M059J (cell line): Measurements from ENCODE around the gene USP30. TPM values are rescaled to one million over a fixed set of nuclear protein-coding genes. Genes with fewer than 3 reads are reported as not detected.
"Not testable (repeated sequence)": the region's sequence is repeated elsewhere in the genome, so short reads cannot be mapped to it uniquely, and the experiment has no call there.

Experiments
- DNase-seq: peaks from one replicate; pipeline ENCODE4 v3.0.0-alpha.2; 2012; ENCODE audit warnings: low read depth
- total RNA-seq: library from RNA; depleted of rRNA; stranded (reverse); fragments of >200 nt; shearing (Covaris generic); gene quantifications from 2 replicates; pipeline ENCODE4 v1.2.3, GENCODE V29; 2014; rRNA removed

The USP30 gene
- total RNA-seq: 10.6 and 18.7 TPM in 2 replicates

DNA sequence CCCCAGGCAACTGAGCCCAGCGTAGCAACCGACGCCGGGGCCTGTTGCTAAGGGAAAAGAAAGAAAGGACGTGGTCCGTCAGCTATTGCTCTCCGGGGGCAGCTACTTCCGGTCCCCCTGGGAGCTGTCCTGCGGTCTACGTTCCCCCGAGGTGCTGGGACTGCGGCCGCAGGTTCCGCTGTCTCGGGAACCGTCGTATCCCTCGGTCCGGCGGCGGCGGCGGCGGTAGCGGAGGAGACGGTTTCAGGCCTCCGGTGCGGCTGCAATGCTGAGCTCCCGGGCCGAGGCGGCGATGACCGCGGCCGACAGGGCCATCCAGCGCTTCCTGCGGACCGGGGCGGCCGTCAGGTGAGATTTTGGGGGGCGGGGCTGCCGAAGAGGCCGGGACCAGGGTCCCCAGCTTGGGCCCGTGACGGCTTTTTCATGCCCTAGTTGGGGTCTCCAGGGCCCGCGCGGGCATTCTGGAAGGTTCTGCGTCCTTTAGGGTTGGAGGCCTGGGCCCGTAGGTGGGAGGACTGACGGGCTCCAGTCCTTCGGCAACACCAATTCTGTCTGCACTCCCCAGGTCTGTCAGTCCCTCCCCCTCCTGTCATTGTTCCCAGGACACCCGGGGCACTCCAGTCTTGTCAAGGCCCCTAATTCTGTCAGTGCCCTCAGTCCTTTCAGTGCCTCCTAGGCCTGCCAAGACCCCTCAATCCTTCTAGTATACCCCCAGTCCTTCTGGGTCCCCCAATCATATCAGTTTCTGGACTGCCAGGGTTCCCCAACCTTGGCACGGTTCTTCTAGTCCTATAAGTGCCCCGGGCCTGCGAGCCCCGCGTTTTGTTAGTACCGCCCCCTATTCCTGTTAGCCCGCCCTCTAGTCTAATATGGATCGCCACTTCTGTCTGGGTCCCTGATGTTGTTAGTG, at the start of gene USP30:
Gene USP30, plus strand, starts transcription at position 163 of the 910 bp plus-strand sequence. Its CDS starts 103 bp downstream, at position 266.
- DNase-seq: peak; percentile 76

- DNase-seq: no peak
Observed at GRCh38 chr12:109004017-109004416, 48.4 kb upstream of the USP30 start.

DNA sequence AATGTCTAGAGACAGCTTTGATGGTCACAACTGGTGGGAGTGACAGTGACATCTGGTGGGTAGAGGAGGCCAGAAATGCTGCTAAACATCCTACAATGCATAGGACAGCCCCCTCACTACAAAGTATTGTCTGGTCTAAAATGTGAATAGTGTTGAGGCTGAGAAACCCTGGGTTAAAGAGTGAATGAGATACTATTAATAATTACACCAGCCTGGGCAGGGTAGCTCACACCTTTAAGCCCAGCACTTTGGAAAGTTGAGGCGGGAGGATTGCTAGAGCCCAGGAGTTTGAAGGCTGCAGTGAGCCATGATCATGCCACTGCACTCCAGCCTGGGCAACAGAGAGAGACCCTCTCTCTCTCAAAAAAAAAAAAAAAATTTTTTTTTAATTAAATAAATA, 42.6 kb upstream of the USP30 start:
- no peak for DNase-seq

DNA sequence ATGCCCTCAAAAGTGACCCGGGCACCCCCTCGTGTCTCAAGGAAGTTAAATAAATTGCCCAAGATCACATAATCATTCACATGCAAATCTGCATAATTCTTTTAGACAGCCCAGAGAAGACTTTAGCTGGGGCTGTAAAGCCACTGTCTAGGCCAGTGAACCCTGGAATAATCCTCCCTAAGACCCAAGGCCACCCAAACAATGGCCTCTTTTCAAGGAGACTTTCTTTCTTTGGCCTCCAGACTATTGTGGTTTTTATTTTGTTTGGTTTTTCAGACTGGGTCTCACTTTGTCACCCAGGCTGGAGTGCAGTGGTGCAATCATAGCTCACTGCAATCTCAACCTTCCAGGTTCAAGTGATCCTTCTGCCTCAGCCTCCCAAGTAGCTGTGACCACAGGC, 42.1 kb upstream of the USP30 start:
- DNase-seq: no peak

- DNase-seq: no peak
Observed at GRCh38 chr12:109014984-109015765, 37.2 kb upstream of the USP30 start.

DNA sequence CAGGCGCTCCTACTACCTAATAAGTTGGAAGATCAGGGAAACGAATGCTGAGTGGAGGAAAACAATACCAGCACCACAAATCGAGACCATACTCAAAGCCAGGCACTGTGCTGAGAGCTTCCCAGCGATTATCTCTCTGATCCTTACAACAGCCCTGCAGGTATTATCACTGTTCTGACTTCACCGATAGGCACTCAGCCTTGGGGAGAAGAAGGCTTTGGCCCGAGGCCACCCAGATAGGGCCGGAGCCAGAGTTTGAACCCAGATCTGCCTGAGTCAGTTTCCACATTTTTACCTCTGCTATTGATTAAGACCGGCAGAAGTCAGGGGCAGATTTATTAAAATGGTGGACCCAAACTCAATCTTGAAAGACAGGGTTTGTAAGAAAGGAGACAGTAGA, 36.4 kb upstream of the USP30 start:
- DNase-seq: no peak

GRCh38 chr12:109016978-109017377, 35.4 kb upstream of the USP30 start:
- DNase-seq: no peak

- DNase-seq: no peak
Observed at GRCh38 chr12:109018296-109018695, 34.1 kb upstream of the USP30 start.

DNA sequence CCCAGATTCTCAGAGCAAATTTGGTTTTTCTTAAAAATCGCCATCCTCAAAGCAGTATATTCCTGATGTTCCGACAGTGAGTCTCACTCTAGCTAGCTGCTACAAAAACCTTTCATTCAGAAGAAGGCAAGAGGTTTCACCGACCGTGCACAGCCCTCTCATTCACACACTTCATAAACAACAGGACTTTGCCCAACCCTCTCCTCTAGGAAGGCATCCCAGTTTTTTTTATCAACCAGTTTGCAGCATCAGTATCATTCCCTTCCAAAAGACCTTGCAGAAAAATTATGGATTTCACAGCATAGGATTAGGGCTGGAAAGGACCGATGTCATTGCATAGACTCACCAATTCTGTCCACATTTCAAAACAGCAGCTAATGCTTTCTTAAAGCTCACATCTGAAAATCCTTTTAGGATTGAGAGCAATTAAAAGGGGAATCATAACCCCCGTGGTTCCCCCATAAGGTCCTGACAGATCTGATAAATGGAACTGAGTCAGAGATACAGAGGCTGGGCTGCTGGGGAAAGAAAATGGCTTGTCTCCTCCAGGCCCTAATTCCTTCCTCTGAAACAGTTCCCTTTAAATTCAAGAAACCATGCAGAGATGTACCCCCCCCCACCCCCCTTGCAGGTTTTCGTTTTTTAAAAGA, 32.1 kb upstream of the USP30 start:
- no peak for DNase-seq

GRCh38 chr12:109020796-109021380, 31.5 kb upstream of the USP30 start, which contains the start of gene SVOP:
TSS of gene SVOP (minus strand) at chr12:109021068. CDS start at chr12:109020868, 200 bp downstream.
- peak; percentile 70 for DNase-seq

DNA sequence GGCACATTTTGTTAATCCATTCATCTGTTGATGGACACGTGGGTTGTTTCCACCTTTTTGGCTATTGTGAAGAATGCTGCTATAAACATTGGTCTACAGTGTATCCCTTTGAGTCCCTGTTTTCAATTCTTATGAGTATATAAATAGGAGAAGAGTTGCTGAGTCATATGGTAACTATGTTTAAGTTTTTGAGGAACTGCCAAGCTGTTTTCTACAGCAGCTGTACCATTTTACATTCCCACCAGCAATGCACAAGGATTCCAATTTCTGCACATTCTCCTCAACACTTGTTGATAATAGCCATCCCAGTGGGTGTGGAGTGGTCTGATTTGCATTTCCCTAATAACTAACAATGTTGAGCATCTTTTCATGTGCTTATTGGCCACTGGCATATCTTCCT, 24.6 kb upstream of the USP30 start:
- no peak for DNase-seq

- not testable (repeated sequence) for DNase-seq
Observed at GRCh38 chr12:109028624-109029023, 23.8 kb upstream of the USP30 start.

DNA sequence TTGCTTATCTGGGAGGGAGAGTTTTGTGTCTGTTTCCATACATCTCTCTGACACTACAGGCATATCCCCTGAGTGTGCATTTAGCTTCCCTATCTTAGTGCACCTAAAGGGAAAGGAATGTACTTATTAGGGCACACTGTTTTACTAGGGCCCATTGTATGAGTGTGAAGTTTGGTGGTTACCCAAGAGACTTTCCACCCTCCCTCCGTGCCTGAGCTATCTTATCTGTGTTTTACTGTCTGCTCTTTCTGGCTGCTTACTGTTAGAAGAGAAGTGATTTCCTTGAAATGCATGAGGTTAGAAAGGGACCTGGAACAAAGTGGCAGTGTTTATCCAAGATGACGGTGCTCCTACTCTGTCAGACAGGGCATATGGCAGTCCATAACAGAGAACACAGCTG, 23.0 kb upstream of the USP30 start:
- no peak for DNase-seq

DNA sequence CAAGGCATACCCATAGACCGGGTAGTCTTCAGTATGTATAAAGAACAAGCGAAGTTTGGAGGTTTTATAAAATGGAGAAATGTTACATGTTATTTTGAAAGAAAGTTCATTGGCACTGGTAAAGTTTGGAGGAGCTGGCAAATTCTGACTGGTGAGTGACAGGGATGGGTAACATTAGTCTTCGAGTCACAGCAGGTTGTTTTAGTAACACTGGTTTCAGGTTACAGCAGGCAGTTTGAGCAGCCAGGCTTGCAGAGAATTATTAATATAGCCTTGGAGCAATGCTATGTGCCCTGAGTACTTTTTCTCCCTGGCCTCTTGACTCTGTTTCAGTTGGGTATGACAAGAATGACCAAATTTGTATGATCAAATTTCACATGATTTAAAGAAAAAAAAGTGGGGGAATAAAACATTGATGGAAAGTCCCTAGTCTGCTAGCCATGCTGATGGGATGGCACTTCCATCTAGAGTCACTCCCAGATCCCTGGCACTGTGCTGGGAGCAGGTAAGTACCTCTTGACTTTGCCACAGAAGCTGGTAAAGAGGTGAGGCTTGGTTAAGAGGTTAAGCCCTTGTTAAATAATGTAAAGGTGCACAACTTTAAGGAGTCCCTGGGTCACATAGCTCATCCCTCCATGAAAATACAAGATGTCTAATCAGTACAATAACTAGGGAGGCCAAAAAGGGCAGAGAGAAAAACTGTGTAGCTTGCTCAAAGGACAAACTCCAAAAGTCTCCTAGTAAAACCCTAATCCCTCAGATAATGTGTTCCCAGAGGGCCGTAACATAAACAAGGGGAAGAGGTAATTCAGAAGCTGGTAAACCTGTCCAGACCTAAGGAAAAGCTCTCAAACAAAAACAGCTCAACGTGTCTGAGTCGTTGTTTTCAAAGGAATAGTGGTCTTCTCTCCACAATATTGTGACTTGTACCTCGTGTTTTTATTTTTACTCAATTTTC, 18.9 kb upstream of the USP30 start:
- no peak for DNase-seq

GRCh38 chr12:109036975-109037374, 15.4 kb upstream of the USP30 start:
- no peak for DNase-seq

DNA sequence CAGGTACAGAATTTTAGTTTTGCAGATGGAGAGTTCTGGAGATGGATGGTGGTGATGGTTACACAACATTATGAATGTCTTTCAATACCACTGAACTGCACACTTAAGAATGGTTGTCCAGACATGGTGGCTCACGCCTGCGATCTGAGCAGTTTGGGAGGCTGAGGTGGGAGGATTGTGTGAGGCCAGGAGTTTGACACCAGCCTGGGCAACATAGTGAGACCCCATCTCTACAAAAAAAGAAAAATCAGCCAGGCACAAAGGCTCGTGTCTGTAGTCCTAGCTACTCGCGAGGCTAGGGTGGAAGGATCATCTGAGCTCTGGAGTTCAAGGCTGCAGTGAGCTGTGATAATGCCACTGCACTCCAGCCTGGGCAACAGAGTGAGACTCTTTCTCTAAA, 8.1 kb upstream of the USP30 start:
- no peak for DNase-seq

- peak; percentile 78 for DNase-seq
Observed at GRCh38 chr12:109047081-109047805, 5.1 kb upstream of the USP30 start.

DNA sequence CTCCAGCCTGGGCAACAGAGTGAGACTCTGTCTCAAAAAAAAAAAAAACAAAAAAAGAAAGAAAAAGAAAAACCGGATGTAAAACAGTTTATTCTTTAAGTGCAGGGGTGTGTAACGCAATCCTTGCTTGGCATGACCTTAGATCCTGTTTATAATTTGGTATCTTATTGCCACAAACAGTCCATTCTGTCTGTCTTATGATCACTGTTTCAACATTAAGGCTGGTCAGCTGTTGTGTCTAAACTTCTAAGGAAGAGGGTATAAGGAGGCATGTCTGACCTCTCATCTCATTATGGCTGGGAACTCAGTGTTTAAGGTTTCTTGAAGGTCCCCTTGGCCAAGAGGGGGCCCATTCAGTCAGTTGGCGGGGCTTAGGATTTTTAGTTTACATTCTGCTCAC, 3.7 kb upstream of the USP30 start:
- not testable (repeated sequence) for DNase-seq

GRCh38 chr12:109049794-109050193, 2.6 kb upstream of the USP30 start:
- not testable (repeated sequence) for DNase-seq

GRCh38 chr12:109052097-109052413, 321 bp upstream of the USP30 start:
- DNase-seq: no peak
